ENCODE measurements around the gene MAST4.

The MAST4 gene

GRCh38 chr5:67200809-67201562 is 604.8 kb downstream of the MAST4 start:
- DNase-seq: no peak

- DNase-seq: no peak
Measured at GRCh38 chr5:67201897-67202549, 605.8 kb downstream of the MAST4 start.

- DNase-seq: no peak
Measured at GRCh38 chr5:67202828-67203227, 606.6 kb downstream of the MAST4 start.

GRCh38 chr5:67203701-67204074 is 607.5 kb downstream of the MAST4 start:
- no peak for DNase-seq

GRCh38 chr5:67204821-67205220 is 608.6 kb downstream of the MAST4 start:
- no peak for DNase-seq

GRCh38 chr5:67205981-67206380 is 609.8 kb downstream of the MAST4 start:
- DNase-seq: no peak

- DNase-seq: no peak
Measured at GRCh38 chr5:67206461-67206860, 610.3 kb downstream of the MAST4 start.

- DNase-seq: no peak
Measured at GRCh38 chr5:67206929-67207328, 610.7 kb downstream of the MAST4 start.

GRCh38 chr5:67208403-67208802 is 612.2 kb downstream of the MAST4 start:
- DNase-seq: no peak

- DNase-seq: peak; percentile 68
Measured at GRCh38 chr5:67209141-67209771, 613.1 kb downstream of the MAST4 start.

- no peak for DNase-seq
Measured at GRCh38 chr5:67211926-67212325, 615.7 kb downstream of the MAST4 start.

GRCh38 chr5:67214036-67214435 is 617.8 kb downstream of the MAST4 start:
- DNase-seq: no peak

- no peak for DNase-seq
Measured at GRCh38 chr5:67214707-67215447, 618.7 kb downstream of the MAST4 start.

GRCh38 chr5:67215519-67216471 is 619.6 kb downstream of the MAST4 start:
- DNase-seq: no peak

GRCh38 chr5:67216564-67216963 is 620.4 kb downstream of the MAST4 start:
- DNase-seq: no peak
